ENCODE measurements around the gene STAB1.

The STAB1 gene

DNA sequence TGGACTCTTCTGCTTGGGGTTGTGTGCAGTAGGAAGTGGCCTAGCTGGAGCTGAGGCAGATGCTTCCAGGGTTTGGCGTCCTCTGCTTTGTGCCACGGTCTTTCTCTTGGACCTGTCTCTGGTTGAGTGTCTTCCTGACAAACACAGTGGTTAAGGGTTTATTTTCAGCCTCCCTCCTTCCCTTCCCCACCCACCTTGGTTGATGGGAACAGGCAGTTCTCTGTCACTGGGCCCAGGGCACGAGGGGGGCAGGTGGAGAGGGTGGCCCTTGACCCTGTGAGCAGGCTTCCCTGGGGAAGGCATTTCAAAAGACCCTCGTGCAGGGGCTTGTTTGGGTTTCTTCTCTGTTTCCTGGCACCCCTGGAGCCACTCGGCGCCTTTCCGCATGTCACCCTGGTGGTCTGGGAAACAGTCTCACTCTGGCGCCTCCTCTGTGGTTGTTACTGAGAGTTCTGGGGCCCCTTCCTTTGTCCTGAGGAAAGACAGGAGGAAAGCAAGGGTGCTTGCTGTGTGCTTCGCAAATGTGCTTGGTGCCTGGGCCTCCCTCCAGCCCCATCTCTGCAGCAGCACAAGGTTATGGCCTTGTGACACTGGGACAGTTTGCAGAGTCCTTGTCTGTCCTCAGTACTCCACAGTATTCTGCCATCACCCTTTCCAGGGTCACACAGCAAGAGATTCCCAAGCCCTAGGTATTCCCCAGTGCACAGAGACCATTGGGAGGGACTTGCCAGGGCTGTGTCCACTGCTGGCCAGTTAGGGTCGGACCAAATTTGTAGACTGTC lies 10.3 kb upstream of the STAB1 start:
- no peak for DNase-seq

DNA sequence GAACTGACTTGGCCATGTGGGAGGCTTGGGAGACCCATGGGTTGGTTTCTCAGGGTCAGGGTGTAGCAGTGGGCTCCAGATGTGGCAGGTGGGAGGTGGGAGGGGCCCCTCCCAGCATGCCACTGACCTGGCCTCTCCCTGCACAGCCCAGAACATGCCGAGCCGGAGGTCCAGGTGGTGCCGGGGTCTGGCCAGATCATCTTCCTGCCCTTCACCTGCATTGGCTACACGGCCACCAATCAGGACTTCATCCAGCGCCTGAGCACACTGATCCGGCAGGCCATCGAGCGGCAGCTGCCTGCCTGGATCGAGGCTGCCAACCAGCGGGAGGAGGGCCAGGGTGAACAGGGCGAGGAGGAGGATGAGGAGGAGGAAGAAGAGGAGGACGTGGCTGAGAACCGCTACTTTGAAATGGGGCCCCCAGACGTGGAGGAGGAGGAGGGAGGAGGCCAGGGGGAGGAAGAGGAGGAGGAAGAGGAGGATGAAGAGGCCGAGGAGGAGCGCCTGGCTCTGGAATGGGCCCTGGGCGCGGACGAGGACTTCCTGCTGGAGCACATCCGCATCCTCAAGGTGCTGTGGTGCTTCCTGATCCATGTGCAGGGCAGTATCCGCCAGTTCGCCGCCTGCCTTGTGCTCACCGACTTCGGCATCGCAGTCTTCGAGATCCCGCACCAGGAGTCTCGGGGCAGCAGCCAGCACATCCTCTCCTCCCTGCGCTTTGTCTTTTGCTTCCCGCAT lies 7.9 kb upstream of the STAB1 start:
- DNase-seq = no peak

DNA sequence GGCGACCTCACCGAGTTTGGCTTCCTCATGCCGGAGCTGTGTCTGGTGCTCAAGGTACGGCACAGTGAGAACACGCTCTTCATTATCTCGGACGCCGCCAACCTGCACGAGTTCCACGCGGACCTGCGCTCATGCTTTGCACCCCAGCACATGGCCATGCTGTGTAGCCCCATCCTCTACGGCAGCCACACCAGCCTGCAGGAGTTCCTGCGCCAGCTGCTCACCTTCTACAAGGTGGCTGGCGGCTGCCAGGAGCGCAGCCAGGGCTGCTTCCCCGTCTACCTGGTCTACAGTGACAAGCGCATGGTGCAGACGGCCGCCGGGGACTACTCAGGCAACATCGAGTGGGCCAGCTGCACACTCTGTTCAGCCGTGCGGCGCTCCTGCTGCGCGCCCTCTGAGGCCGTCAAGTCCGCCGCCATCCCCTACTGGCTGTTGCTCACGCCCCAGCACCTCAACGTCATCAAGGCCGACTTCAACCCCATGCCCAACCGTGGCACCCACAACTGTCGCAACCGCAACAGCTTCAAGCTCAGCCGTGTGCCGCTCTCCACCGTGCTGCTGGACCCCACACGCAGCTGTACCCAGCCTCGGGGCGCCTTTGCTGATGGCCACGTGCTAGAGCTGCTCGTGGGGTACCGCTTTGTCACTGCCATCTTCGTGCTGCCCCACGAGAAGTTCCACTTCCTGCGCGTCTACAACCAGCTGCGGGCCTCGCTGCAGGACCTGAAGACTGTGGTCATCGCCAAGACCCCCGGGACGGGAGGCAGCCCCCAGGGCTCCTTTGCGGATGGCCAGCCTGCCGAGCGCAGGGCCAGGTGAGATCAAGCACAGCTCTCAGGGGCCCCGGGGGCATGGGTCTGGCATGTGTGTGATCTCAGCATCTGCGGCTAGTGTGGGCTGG lies 7.1 kb upstream of the STAB1 start:
- no peak for DNase-seq

DNA sequence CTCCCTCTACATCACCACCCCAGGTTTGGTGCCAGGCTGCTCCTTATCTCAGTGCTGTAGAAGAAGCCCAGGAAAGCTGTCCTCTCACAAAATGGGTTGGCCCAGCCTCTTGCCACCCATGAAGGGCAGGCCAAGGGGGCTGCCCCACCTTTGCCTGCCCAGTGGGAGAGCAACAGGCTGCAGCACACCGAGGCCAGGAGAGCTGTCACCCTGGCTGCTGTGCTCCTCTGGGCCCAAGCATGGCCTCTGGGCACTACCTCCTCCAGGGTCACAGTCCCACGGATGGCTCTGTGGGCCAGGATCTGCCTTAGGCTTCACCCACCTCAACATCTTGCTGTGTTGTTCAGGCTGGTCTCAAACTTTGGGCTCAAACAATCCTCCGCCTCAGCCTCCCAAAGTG lies 6.4 kb upstream of the STAB1 start:
- no peak for DNase-seq

DNA sequence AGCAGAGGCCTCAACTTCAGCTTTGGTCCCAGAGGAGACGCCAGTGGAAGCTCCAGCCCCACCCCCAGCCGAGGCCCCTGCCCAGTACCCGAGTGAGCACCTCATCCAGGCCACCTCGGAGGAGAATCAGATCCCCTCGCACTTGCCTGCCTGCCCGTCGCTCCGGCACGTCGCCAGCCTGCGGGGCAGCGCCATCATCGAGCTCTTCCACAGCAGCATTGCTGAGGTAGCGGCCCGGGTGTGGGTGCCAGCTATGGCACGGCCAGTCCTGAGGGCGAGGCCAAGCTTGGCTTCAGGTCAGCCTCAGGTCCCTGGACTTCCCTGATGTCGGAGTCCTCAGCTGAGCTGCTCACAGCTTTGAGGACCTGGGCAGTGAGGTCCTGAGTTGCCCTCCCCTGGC lies 5.7 kb upstream of the STAB1 start:
- no peak for DNase-seq

DNA sequence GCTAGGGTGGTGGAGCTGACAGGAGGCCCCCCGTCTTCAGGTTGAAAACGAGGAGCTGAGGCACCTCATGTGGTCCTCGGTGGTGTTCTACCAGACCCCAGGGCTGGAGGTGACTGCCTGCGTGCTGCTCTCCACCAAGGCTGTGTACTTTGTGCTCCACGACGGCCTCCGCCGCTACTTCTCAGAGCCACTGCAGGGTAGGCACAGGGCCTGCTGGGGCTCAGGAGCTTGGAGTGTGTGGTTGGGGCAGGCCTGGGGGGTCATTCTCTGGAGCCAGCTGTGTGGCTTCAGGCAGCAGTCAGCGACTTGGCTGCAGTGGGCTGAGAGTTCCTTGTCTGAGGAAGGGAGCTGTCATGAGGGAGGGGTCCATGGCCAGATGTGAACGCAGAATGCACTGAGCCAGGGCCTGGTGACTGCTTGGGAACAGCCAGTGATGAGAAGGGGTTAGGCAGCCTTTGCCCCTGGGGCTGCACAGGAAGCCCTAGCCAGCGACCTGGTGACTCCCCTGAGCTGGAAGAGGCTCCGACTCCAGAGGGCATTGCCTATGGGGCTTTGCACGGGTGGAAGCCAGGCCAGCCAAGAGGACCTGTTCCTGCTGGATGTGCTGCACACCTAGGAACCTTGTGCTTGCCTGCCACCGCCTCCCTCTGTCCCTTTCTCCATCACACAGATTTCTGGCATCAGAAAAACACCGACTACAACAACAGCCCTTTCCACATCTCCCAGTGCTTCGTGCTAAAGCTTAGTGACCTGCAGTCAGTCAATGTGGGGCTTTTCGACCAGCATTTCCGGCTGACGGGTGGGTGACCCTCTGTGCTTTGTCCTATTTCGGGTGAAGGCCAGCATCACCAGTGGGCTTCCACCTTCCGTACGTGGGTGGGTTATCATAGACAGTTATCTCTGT lies 4.9 kb upstream of the STAB1 start:
- no peak for DNase-seq

DNA sequence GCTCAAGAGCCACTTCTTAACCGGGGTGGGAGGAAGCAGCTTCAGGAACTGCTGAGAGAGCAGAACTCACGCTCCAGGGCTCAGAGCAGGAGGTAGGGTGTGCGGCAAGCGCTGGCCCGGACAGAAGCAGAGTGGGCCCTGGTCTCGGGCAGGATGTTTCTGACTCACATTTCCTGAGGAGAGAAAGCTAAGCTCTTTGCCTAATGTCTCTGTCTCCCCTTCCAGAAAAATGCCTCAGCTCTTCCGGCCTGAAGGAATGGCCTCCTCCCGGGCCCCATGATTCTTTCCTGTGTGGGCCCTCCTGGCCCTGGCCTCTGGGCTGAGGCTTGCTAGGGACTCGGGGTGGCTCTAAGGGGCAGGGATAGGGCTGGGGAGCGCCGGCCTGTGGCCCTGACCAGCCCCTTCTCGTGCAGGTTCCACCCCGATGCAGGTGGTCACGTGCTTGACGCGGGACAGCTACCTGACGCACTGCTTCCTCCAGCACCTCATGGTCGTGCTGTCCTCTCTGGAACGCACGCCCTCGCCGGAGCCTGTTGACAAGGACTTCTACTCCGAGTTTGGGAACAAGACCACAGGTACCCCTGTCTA lies 4.1 kb upstream of the STAB1 start:
- no peak for DNase-seq

DNA sequence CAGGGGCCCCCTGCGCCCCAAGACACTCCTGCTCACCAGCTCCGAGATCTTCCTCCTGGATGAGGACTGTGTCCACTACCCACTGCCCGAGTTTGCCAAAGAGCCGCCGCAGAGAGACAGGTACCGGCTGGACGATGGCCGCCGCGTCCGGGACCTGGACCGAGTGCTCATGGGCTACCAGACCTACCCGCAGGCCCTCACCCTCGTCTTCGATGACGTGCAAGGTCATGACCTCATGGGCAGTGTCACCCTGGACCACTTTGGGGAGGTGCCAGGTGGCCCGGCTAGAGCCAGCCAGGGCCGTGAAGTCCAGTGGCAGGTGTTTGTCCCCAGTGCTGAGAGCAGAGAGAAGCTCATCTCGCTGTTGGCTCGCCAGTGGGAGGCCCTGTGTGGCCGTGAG lies 3.1 kb upstream of the STAB1 start:
- no peak for DNase-seq

DNA sequence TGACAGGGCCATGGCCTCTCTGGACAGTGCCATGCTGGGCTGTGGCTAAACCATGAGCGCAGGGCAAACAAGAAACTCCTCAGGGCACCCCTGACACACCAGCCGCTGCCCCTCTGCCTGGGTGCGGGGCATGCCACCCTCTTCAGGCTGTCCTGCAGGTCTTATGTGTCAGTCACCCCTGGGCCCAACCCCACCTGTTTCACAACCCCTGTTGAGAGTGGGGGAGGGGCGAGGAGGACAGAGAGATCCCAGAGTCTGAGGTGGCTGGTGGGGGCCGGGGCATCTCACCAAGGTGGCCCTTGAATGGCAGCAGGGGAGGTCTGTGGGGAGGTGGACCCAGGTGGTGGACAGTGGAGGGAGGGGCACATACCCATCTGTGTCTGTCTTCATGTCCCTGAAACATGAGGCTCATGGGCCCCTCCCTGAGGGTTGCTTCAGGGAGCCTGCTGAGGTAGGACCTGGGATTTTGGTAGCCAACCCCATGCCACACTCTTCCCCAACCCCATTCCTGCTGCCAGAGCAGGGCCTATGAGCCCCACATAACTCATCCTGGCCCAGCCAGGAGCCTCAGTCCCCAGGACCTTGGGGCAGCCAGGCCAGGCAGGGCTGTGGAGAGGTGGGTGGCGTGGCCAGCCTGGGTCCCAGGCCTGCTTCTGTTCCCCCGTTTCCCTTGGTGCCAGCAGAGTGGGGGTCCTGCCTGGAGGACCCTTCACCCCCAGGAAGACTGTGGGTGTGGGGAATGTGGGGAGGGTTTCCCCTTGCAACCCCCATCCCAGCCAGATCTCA lies 1.7 kb upstream of the STAB1 start:
- no peak for DNase-seq

DNA sequence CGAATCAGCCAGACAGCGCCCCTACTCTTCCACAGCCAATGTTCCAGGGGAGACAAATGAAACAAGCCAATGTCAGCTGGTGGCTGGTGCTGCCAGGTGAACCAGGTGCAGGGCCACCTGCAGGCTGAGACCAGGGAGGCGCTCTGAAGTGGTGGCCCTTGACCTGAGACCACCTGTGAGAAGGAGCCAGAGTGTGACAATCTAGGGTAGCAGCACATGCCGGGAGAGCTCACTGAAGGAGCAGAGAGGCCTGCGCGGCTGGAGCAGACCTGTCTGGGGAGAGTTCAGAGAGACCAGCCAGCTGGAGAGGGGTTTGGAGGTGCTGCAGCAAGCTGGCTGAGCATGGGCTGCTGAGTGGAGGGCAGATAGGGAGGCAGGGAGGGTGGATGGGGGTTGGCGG lies 693 bp upstream of the STAB1 start:
- DNase-seq = no peak

DNA sequence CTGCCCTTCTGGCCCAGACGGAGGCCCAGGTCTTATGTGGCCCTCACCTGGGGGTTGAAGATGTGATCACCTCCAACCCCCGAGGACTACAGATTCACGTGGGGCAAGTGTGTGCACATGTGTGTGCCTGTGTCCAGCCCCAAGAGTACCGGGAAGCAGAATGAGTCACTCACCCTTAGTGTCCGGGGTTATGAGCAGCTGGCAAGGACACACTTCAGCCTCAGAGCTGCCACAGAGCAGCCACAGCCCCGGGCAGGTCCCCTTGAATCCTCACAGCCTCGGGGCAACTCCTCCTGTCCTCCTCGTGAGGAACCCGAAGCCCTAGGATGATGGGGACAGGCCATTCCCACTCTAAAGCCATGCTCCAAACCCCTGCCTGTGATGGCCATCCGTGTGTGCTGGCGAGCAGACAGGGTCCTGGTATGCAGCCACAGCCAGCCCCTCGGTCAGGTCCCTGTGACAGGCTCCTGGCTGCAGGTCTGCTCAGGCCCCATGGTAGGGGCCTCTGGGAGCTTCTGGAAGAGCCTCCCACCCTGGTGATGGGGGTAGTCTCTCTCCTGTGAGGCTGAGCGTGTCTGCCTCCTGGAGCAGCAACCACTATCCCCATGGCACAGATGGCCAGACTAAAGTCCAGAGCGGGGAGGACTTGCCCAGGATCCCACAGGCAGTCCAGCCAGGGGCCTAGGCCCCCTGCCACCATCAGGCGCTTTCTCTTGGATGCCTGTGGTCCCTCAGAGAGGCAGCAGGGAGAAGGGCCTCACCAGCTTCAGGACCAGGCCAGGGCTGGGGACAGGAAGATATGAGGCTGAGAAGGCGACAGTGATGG lies 852 bp downstream of the STAB1 start:
- DNase-seq = no peak

DNA sequence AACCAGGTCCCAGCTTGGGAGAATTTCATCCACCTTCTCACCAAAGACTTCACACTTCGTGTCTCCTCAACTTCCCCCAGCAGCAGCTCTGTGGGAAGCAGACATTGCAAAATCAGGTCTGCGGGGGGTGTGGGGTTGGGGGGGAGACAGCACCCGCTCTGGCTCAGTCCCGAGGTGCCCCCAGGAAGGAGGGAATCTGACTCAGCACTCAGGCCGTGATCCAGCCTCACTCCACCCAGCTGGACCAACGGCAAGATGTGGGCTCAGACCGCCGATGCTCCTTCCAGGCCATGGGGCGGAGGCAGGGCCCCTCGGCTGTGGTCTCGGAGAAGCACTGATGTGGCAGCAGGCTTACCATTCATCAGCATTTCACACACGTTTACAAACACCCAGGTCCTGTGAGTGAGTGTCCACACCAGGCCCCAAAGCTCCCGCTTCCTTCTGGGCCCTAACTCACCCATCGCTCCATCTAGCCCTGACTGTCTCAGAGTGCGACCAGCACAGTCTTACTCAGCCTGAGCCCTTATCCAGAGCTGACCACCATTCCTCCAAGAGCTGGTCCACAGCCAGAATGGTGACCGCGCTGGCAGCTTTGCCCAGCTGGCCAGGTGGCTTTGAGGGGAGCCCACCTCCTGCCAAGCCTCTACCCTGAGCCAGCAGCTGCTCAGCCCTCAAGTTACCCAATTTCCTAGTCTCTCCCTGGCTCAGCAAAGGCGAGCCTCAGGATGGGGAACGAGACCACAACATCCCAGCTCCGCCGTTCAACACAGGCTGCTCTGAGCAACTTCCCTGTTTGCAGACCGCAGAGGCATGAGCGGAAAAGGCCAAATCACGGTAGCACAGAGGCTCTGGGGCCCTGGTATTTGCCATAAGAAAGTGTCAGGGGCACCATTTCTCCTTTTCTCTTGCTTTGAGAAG lies 3.3 kb downstream of the STAB1 start:
- DNase-seq = peak; percentile 70

DNA sequence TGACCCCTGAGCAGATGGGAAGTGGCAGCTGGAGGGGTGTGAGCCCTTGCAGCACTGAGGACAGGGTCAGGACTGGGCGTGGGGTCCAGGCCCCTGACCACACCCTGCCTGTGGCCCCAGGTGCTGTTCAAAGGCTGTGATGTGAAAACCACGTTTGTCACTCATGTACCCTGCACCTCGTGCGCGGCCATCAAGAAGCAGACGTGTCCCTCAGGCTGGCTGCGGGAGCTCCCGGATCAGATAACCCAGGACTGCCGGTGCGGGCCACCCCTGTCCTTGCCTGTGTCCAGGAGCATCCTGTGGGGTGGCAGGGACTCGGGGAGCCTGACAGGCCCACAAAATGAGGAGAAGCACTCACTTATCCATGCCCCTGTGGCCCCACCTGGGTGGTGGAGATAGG lies 5.9 kb downstream of the STAB1 start:
- no peak for DNase-seq

DNA sequence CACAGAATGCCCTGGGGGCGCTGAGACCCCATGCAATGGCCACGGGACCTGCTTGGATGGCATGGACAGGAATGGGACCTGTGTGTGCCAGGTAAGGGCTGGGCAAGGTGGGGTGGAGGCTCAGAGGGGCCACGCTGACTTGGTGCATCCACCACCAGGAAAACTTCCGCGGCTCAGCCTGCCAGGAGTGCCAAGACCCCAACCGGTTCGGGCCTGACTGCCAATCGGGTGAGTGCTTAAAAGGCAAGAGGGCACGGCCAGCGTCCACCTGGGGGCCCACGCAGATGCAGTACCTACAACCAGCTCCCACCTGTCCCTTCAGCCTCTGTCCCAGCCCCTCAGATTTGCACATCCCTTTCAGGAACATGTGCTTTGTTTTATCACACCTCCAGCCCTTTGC lies 6.9 kb downstream of the STAB1 start:
- DNase-seq = no peak

DNA sequence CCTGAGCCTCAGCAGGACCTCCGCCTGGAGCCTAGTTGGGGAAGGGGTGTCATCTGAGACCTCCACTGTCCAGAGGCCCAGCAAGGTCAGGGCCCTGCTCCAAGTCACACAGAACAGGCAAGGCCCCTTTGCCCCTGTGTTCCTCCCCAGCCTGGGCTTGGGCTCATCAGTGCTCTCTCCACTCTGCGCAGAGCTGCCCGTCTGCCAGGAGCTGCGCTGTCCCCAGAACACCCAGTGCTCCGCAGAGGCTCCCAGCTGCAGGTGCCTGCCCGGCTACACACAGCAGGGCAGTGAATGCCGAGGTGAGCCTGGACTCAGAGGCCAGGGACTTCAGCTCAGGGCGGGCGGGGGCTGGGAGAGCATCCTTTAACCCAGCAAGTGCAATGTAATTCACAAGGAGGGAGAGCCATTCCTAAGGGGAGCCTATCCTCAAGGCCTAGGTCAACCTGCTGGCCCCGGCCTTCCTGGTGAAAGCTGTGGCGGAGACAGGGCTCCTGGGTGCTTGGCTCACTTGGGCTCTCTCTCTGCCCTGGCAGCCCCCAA lies 7.7 kb downstream of the STAB1 start:
- no peak for DNase-seq

DNA sequence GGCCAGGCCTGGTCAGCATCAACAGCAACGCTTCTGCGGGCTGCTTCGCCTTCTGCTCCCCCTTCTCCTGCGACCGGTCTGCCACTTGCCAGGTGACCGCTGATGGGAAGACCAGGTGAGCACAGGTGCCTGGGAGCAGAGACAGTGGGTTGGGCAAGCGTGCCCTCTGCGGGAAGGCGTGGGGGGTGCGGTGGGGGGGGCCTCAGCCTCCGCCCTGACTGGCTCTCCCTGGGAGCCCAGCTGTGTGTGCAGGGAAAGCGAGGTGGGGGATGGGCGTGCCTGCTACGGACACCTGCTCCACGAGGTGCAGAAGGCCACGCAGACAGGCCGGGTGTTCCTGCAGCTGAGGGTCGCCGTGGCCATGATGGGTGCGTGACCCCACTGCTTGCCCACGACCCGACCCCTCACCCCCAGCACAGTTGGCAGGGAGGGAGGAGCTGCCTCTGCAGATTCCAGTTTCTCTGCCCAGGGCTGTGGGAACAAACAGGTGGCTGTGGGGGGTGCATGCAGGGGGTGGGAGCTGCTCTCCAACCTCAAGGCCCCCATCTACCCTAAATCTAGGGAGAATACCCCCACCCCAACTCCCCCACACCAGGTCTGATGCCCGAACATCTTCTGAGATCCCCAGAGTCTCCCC lies 8.8 kb downstream of the STAB1 start:
- DNase-seq = no peak

DNA sequence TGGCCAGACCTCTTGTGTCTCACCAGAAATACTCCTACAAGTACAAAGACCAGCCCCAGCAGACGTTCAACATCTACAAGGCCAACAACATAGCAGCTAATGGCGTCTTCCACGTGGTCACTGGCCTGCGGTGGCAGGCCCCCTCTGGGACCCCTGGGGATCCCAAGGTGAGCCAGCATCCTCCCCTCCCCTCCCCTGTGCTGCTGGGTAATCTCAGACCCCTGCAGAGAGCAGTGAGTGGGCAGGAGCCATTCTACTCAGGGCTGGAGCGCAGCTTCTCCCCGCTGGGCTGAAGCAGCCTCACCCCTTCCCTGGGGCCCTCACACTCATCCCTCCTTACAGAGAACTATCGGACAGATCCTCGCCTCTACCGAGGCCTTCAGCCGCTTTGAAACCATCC lies 9.8 kb downstream of the STAB1 start:
- DNase-seq = no peak

DNA sequence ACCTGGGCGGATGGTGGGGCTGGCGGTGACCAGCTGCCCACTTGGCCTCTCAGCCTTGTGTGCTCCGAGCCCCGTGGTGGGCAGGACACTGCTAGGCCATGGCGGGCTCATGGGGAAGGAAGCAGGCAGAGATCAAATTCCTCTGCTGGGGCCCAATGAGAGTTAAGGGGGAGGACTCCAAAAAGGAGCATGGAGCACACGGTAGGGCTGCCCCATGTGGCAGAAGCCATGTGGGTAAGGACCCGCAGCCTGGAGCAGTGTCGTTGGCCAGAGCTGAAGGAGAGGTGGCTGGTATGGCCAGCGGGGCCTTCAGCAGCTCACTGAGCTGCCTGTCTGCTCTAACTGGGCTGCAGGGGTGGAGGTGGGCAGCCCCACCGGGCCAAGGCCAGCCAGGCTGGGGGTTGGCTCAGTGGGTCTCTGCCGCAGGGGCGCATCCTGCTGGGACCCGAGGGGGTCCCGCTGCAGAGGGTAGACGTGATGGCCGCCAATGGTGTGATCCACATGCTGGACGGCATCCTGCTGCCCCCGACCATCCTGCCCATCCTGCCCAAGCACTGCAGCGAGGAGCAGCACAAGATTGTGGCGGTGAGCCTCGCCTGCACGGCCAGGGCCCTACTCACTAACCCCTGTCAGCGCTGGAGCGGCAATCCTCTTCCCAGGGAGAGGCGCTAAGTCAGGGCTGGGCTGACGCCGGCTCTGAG lies 11.3 kb downstream of the STAB1 start:
- DNase-seq = no peak
